Progenitor cell of endocrine pancreas (in vitro differentiated cells): ENCODE measurements around the gene TNIK. TPM values are rescaled to one million over a fixed set of nuclear protein-coding genes. Genes with fewer than 3 reads are reported as not detected.

Source experiments
- DNase-seq: peaks from one replicate; pipeline ENCODE4 v3.0.0; 2021; ENCODE audit warnings: low spot score; ENCODE audit not compliant: unreplicated experiment
- H3K27ac Mint-ChIP-seq: 2 replicates; pipeline ENCODE4 v1.8.0; 2021; ENCODE audit warnings: mild to moderate bottlenecking, moderate library complexity, mixed read lengths
- H3K27me3 Mint-ChIP-seq: 2 replicates; pipeline ENCODE4 v1.8.0; 2021; ENCODE audit warnings: mixed read lengths
- H3K36me3 Mint-ChIP-seq: 2 replicates; pipeline ENCODE4 v1.8.0; 2022; ENCODE audit warnings: mixed read lengths; ENCODE audit not compliant: insufficient read depth
- H3K4me1 Mint-ChIP-seq: 2 replicates; pipeline ENCODE4 v1.8.0; 2021; ENCODE audit warnings: low read depth, mixed read lengths
- H3K4me3 Mint-ChIP-seq: 2 replicates; pipeline ENCODE4 v1.8.0; 2021; ENCODE audit warnings: low read depth, mild to moderate bottlenecking, moderate library complexity, mixed read lengths
- H3K9me3 Mint-ChIP-seq: 2 replicates; pipeline ENCODE4 v1.8.0; 2021; ENCODE audit warnings: low read depth, mixed read lengths
- CTCF ChIP-seq: fragments of 200-600 bp; sonication (generic); IDR thresholded peaks from one replicate; pipeline ENCODE4 v1.5.0; 2021; ENCODE audit warnings: antibody characterized with exemption, mild to moderate bottlenecking; ENCODE audit not compliant: unreplicated experiment
- long read RNA-seq: library from polyadenylated mRNA; unstranded; transcript quantifications from one replicate; pipeline ENCODE4 v2.0.0, GENCODE V29; 2020
- total RNA-seq: library from RNA; stranded (reverse); gene quantifications from 2 replicates; pipeline ENCODE4 v1.2.1, GENCODE V29; 2021

Gene TNIK
- 15.7 and 17.7 TPM in 2 replicates for total RNA-seq
- long read RNA-seq, partial matches to known transcripts = 7 of 13 reads
- long read RNA-seq, other reads (novel, unspliced or antisense) = 6 of 13 reads

DNA sequence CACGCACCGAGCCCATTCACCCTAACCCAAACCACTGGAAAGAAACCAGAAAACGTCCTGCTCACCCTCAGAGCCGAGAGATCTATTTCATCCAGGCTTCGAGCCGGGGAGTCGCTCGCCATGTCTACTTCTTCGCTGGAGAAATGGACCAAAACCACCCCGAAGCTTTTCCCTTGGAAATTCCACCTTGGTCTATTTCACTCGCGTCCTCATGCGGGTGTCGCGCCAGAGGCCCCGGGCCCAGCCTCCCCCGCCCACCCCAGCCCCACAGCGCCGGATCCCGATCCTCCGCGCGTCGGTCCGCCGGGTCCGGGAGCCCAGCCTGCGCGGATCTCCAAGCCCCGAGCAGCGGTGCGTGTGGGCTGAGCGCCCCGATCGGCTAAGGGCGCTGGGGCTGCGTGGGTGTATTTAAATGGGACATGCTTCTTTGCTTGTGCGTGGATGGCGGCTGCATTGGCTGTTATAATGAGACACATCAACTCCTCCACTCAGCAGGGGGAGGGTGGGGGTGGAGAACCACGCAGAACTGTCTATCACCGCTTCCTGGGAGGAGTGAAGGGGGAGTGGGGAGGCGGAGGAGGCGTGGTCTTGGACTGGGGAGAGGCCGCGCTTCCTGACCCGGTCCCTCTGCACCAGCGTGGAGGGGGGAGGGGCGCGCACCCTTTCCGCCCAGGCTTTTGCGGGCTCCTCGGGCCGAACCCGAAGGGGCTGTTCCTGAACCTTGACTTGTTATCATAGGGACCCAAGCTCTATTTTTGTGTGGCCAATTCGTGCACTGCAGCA is at the start of gene TNIK:
TSS of gene TNIK (minus strand) at position 464 of the 783 bp plus-strand sequence. CDS start at position 122, 342 bp downstream.
- Mint-ChIP-seq H3K36me3 (no peaks in the 10 kb centered on the region), H3K27ac (peak within 1 kb of the TSS; percentile 88), H3K4me1 (peaks cover 28% of the 10 kb centered on the region), H3K4me3 (peak within 1 kb of the TSS; percentile 86), H3K9me3 (no peaks in the 10 kb centered on the region), H3K27me3 (peaks cover 42% of the 10 kb centered on the region)
- DNase-seq = peak; percentile 69
- TF ChIP-seq CTCF = peak; percentile 48

GRCh38 chr3:171508676-171509075 is 48.5 kb upstream of the TNIK start:
- Mint-ChIP-seq H3K4me1 (peaks cover 12% of the 10 kb centered on the region), H3K27me3 (no peaks in the 10 kb centered on the region)
- TF ChIP-seq CTCF = no peak

DNA sequence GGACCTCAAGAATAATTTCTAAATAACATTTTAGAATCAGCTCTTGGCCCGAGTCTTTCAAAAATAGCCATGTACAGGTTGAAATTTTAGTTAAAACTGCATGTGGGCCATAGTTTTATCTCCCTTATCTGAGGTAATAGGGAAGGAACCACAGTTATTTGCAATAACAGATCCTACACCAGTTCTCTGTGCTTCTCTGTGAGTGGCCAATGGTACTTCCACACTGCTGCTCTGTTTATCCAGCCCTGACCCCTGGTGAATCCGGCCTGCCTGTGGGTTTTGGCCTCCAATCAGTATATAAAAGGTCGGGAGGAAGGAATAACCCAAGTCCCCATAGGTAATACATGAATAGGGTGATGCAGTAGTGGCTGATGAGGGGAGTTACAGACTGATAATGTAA is 48.0 kb upstream of the TNIK start:
- Mint-ChIP-seq H3K27ac (no peak overlapping the region), H3K4me3 (no peak overlapping the region), H3K9me3 (peaks cover 11% of the 10 kb centered on the region), H3K4me1 (peaks cover 12% of the 10 kb centered on the region), H3K27me3 (no peaks in the 10 kb centered on the region), H3K36me3 (no peaks in the 10 kb centered on the region)
- no peak for DNase-seq
- TF ChIP-seq CTCF = no peak

More at GRCh38 chr3:171508676-171509075, 48.5 kb upstream of the TNIK start:
- no peak overlapping the region for H3K27ac Mint-ChIP-seq
- no peak overlapping the region for H3K4me3 Mint-ChIP-seq
- no peaks in the 10 kb centered on the region for H3K36me3 Mint-ChIP-seq
- no peak for DNase-seq
- H3K9me3 Mint-ChIP-seq = peaks cover 11% of the 10 kb centered on the region

GRCh38 chr3:171506743-171507319 is 46.6 kb upstream of the TNIK start:
- no peak overlapping the region for H3K27ac Mint-ChIP-seq
- no peaks in the 10 kb centered on the region for H3K27me3 Mint-ChIP-seq
- H3K4me1 Mint-ChIP-seq = peaks cover 8% of the 10 kb centered on the region
- DNase-seq = no peak
- TF ChIP-seq CTCF = no peak
- H3K9me3 Mint-ChIP-seq = peaks cover 11% of the 10 kb centered on the region
- no peak overlapping the region for H3K4me3 Mint-ChIP-seq
- no peaks in the 10 kb centered on the region for H3K36me3 Mint-ChIP-seq

DNA sequence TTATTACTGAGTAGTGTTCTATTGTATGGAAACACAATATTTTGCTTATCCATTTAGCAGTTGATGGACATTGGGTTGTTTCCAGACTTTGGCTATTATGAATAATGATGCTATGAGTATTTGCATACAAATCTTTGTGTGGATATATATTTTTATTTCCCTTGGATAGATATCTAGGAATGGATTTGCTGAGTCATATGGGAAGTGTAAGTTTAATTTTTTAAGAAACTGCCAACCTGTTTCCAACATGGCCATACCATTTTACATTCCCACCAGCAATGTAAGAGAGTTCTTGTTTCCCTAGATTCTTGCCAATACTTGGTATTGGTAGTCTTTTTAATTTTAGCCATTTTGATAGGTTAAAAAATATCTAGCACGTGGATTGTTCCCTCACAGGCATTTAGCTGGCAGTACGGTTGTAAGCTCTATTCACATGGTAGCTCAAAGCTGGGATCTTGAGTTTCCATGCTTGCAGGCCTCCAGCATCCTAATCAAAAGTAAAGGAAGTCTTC is 45.7 kb upstream of the TNIK start:
- TF ChIP-seq CTCF = no peak
- Mint-ChIP-seq H3K4me1 (peaks cover 5% of the 10 kb centered on the region), H3K9me3 (peaks cover 11% of the 10 kb centered on the region), H3K27me3 (no peaks in the 10 kb centered on the region), H3K36me3 (no peaks in the 10 kb centered on the region), H3K27ac (no peak overlapping the region), H3K4me3 (no peak overlapping the region)
- DNase-seq = no peak
